Ramos (cell line): Measurements from ENCODE around the gene ZBTB20.

Experiments used
- in situ Hi-C: fragments of 300-500 bp; cut with MboI; formaldehyde crosslinking; loops from one replicate; pipeline ENCODE4 v1.14.3; 2022; ENCODE audit warnings: low sequenced_read_pairs; ENCODE audit not compliant: unreplicated experiment

Gene ZBTB20

DNA sequence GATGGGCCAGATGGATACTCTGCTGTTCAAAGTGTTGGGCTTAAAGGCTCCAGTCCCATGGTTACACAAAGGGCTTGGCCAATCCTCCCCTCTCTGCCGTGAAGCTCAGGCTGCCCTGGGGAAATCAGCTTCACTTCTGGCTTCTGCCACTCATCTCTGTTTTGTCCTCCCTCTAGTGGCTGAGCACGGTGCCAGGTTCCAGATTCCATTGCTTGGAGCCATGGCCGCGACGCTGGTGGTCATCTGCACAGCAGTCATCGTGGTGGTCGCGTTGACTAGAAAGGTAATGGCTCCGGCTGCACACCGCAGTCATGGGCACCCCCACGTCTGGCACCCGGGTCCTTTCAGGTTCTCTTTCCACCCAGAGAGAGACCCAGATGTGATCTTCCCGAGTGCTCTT, 847.7 kb downstream of the ZBTB20 start:
- in situ Hi-C loops, result no loop called here

DNA sequence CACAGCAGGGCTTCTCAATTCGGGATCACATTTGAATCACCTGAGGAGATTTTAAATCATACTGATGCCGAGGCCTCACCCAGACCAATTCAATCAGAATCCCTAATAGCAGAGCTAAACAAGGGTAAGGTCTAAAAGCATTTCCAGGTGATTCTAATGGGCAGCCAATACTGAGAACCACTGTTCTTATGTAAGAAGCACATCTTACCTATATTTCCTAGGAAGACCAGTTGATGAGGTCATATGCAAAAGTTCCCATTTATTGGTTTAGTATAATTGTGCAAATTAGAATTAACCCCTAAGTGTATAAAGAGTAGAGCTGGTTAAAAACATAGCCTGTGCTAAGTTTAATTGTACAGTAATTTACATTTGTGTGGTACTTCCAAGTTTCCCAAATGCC, 851.1 kb downstream of the ZBTB20 start:
- in situ Hi-C loops, result no loop called here

GRCh38 chr3:114294940-114295480, 852.1 kb downstream of the ZBTB20 start:
- in situ Hi-C loops, result no loop called here

- in situ Hi-C loops, result no loop called here
Observed at GRCh38 chr3:114293838-114294535, 853.1 kb downstream of the ZBTB20 start, which contains the start of gene TIGIT. TSS of gene TIGIT (plus strand) at chr3:114294028. CDS start at chr3:114294062, 34 bp downstream.

- in situ Hi-C loops, result no loop called here
Observed at GRCh38 chr3:114290911-114291901, 855.9 kb downstream of the ZBTB20 start.

DNA sequence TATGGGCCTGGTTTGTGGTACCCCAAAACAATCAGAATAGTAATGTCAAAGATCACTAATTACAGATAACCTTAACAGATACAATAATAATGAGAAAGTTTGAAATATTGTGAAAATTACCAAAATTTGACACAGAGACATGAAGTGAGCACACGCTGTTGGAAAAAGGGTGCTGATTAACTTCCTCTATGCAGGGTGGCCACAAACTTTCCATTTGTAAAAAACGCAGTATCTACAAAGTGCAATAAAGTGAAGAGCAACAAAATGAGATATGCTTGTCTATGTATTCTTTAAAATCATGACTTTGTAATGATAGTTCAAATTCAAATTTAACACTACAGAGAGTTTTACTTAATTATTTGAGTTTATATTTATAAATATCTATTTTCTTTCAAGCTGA, 860.8 kb downstream of the ZBTB20 start:
- in situ Hi-C loops, result no loop called here

DNA sequence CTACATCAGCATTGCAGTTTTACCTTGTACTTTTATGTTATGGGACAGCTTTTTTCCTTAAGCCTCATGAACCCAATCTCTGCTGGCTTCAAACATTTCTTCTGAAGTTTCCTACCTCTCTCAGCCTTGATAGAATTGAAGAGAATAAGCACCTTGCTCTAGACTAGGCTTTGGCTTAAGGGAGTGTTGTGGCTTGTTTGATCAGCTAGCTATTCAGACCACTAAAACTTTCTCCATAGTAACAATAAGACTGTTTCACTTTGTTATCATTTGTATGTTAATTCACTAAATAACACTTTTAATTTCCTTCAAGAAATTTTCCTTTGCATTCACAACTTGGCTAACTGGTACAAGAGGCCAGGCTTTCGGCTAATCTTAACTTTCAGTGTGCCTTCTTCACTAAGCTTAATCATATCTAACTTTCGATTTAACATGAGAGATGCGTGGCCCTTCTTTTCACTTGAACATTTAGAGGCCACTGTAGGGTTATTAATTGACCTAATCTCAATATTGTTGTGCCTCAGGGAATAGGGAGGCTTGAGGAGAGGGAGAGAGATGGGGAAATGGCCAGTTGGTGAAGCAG, 861.3 kb downstream of the ZBTB20 start:
- in situ Hi-C loops, result no loop called here

DNA sequence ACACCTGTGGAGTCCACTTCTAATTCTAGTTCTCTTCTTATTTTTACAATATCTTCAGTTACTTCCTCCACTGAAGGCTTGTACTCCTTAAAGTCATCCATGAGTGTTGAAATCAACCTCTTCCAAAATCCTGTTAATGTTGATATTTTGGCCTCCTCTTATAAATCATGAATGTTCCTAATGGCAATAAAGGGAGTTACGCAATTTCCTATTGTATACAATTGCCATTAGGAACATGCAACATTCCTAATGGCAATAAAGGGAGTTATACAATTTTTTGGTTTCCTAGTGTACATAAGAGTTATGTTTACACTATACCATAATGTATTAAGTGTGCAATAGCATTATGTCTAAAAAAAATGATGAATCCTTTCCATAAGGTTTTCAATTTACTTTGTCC, 862.4 kb downstream of the ZBTB20 start:
- in situ Hi-C loops, result no loop called here
